Measurements from ENCODE around the gene ODAD4.
"Not testable (repeated sequence)": the region's sequence is repeated elsewhere in the genome, so short reads cannot be mapped to it uniquely, and the experiment has no call there.

ODAD4 gene

GRCh38 chr17:41992576-41992975 lies 62.2 kb downstream of the ODAD4 start:
- in situ Hi-C loops (cut with MboI; ENCODE audit: low sequenced_read_pairs) = no loop called here

DNA sequence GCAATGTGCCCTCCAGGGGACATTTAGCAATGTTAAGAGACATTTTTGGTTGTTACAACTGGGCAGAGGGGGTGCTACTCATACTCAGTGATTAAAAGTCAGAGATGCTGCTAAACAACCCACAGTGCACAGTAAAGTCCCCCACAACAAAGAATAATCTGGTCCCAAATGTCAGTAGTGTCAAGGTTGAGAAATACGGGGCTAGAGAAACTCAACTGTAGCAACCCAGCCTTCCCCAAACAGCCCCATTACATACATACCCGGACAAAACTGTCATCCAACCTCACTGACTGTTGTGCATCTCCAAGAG lies 66.4 kb downstream of the ODAD4 start:
- in situ Hi-C loops (cut with MboI; ENCODE audit: low sequenced_read_pairs) = no loop called here

DNA sequence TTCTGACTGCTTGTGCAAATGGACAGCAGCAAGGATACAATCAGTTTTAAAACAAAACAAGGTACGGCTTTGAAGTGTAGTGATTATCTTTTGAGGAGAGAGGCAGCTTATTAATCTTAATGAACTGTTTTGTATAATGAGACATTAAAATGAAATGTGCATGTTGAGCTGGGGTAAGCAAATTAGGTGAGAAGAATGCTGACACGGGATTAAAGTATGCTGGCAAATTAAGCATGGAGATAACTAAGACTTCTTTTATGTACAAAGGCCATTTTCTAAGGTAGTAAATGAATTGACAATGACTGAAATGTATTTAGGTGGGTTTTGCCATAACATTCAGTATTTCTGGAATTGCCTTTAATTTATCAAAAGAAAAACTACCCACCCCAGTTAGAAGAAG lies 68.1 kb downstream of the ODAD4 start:
- in situ Hi-C loops (cut with MboI; ENCODE audit: low sequenced_read_pairs) = no loop called here

GRCh38 chr17:42000413-42001133 lies 70.2 kb downstream of the ODAD4 start:
- in situ Hi-C loops (cut with MboI; ENCODE audit: low sequenced_read_pairs) = no loop called here

DNA sequence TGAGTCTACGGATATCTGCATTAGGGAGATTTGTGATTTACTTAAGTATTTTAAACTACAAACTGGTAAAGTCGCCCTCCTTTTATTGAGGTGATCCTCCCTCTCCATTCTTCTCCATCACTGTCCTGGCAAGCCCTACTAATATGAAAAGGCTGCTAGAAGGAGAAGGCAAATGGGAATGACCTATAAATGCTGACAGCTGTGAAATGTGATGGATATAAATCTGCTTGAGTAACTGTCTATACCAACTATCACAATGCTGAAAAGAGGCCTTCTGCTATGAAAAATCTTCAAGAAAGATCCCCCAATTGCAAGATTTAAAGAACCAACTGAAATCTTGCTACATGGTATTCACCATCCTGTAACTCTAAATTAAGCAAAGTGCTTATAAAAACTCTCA lies 71.3 kb downstream of the ODAD4 start:
- in situ Hi-C loops (cut with MboI; ENCODE audit: low sequenced_read_pairs) = no loop called here

DNA sequence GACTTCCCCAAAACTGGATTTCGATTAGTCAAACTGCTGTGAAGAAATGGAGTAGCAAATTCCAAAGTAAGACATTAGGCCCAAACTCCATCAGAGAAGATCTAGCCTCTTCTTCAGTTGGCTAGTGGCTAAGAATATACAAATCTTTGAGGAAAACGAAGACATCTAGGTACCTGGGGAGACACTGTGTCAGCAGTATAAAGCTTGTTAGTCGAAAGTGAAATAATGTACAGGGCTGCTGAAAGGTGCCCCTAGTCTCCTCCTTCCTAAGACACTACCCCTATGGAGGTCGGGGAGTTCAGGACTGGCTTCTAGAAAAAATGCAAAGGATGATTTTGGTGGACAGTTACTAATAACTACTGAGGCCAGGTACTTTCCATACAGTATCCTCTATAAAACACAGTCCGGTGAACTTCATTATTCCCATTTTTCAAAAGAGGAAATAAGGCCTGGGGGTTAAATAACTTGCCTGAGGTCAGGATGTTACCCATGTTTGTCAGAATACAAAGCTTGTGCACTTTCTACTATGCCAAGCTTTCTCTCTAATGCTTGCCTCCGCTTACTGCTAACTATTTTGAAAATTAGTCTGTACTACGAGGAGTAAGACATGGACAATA lies 71.9 kb downstream of the ODAD4 start:
- in situ Hi-C loops (cut with MboI; ENCODE audit: low sequenced_read_pairs) = no loop called here

- in situ Hi-C loops (cut with MboI; ENCODE audit: low sequenced_read_pairs) = no loop called here
Observed at GRCh38 chr17:42002792-42003301, 72.4 kb downstream of the ODAD4 start.

GRCh38 chr17:42005166-42005565 lies 74.7 kb downstream of the ODAD4 start:
- in situ Hi-C loops (cut with MboI; ENCODE audit: low sequenced_read_pairs) = no loop called here

GRCh38 chr17:42009170-42009569 lies 78.8 kb downstream of the ODAD4 start:
- in situ Hi-C loops (cut with MboI; ENCODE audit: low sequenced_read_pairs) = no loop called here

DNA sequence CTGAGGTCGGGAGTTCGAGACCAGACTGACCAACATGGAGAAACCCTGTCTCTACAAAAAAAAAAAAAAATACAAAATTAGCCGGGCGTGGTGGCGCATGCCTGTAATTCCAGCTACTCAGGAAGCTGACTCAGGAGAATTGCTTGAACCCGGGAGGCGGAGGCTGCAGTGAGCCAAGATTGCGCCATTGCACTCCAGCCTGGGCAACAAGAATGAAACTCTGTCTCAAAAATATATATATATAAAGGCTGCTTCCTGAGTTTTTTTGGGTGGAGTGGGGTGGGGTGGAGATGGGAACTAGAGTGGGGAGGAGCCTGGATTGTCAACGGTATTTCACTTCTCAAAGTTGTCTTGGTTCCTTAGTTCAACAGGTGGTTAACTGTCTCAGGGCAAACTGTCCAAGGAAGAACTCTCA lies 79.9 kb downstream of the ODAD4 start:
- in situ Hi-C loops (cut with MboI; ENCODE audit: low sequenced_read_pairs) = not testable (repeated sequence)

- in situ Hi-C loops (cut with MboI; ENCODE audit: low sequenced_read_pairs) = no loop called here
Observed at GRCh38 chr17:42010898-42011516, 80.6 kb downstream of the ODAD4 start.

DNA sequence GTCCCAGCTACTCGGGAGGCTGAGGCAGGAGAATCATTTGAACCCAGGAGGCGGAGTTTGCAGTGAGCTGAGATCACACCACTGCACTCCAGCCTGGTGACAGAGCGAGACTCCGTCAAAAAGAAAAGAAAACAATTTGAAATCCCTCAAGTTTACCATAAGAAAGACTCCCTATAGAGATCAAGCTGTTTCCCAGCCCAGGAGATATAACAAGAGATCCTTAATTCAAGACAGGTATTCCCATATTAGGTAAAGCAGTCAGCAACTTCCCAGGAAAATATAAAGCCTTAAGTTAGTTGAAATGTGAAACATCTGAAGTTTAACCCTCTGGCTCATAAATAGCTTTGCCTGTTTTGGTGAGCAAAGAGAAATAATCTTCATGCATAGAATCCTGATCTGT lies 81.9 kb downstream of the ODAD4 start:
- in situ Hi-C loops (cut with MboI; ENCODE audit: low sequenced_read_pairs) = not testable (repeated sequence)

DNA sequence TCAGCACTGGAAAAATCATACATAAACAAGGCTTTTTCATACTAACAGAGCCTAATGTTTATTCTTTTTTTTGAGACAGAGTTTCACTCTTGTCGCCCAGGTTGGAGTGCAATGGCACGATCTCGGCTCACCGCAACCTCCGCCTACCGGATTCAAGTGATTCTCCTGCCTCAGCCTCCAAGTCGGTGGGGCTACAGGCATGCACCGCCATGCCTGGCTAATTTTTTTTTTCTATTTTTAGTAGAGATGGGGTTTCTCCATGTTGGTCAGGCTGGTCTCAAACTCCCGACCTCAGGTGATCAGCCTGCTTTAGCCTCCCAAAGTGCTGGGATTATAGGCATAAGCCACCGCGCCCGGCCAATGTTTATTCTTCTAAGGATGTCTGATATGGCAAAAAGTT lies 83.3 kb downstream of the ODAD4 start:
- in situ Hi-C loops (cut with MboI; ENCODE audit: low sequenced_read_pairs) = not testable (repeated sequence)
